ENCODE measurements around the gene EXOC2.
A peak's percentile ranks its signal among the peaks of the same experiment; 100 is the strongest.

Gene EXOC2

GRCh38 chr6:710601-711571 is 17.9 kb upstream of the EXOC2 start:
- peak overlapping the region; percentile 79 to 90 (median 85) for H3K4me3 ChIP-seq (ENCODE audit: low read depth in 1 of 5, low read length in 5 of 5)
- peaks cover 0 to 29% (median 18%) of the 10 kb centered on the region in 5 donors for H3K4me1 ChIP-seq (ENCODE audit: control insufficient read depth in 5 of 5, insufficient read depth in 5 of 5, low read length in 5 of 5)
- no peaks in the 10 kb centered on the region for H3K36me3 ChIP-seq (ENCODE audit: control insufficient read depth in 5 of 5, insufficient read depth in 5 of 5, low read length in 5 of 5)
- peak overlapping the region; percentile 38 to 89 (median 86) for H3K9ac ChIP-seq (ENCODE audit: low read length in 5 of 5)
- peak overlapping the region; percentile 87 for H3K27ac ChIP-seq (ENCODE audit: low read depth, low read length)
- peaks cover 3 to 6% (median 5%) of the 10 kb centered on the region in 5 donors for H3K27me3 ChIP-seq (ENCODE audit: control insufficient read depth in 5 of 5, insufficient read depth in 4 of 5, low read length in 5 of 5)
- H3K9me3 ChIP-seq (ENCODE audit: control insufficient read depth in 5 of 5, low read length in 5 of 5): no peaks in the 10 kb centered on the region

GRCh38 chr6:709471-710056 is 16.6 kb upstream of the EXOC2 start:
- Histone ChIP-seq H3K36me3 (ENCODE audit: control insufficient read depth in 5 of 5, insufficient read depth in 5 of 5, low read length in 5 of 5) (no peaks in the 10 kb centered on the region), H3K4me1 (ENCODE audit: control insufficient read depth in 5 of 5, insufficient read depth in 5 of 5, low read length in 5 of 5) (peaks cover 0 to 29% (median 18%) of the 10 kb centered on the region in 5 donors), H3K27ac (ENCODE audit: low read depth, low read length) (no peak overlapping the region), H3K4me3 (ENCODE audit: low read depth in 1 of 5, low read length in 5 of 5) (no peak overlapping the region), H3K9me3 (ENCODE audit: control insufficient read depth in 5 of 5, low read length in 5 of 5) (no peaks in the 10 kb centered on the region), H3K27me3 (ENCODE audit: control insufficient read depth in 5 of 5, insufficient read depth in 4 of 5, low read length in 5 of 5) (peaks cover 3 to 6% (median 5%) of the 10 kb centered on the region in 5 donors), H3K9ac (ENCODE audit: low read length in 5 of 5) (no peak overlapping the region)

GRCh38 chr6:708237-708598 is 15.3 kb upstream of the EXOC2 start:
- H3K4me1 ChIP-seq (ENCODE audit: control insufficient read depth in 5 of 5, insufficient read depth in 5 of 5, low read length in 5 of 5): peaks cover 0 to 24% (median 18%) of the 10 kb centered on the region in 5 donors
- H3K27ac ChIP-seq (ENCODE audit: low read depth, low read length): no peak overlapping the region
- H3K9me3 ChIP-seq (ENCODE audit: control insufficient read depth in 5 of 5, low read length in 5 of 5): no peaks in the 10 kb centered on the region

GRCh38 chr6:707576-708236 is 14.8 kb upstream of the EXOC2 start:
- no peaks in the 10 kb centered on the region for H3K9me3 ChIP-seq (ENCODE audit: control insufficient read depth in 5 of 5, low read length in 5 of 5)
- H3K4me1 ChIP-seq (ENCODE audit: control insufficient read depth in 5 of 5, insufficient read depth in 5 of 5, low read length in 5 of 5): peaks cover 0 to 19% (median 18%) of the 10 kb centered on the region in 5 donors
- no peak overlapping the region for H3K4me3 ChIP-seq (ENCODE audit: low read depth in 1 of 5, low read length in 5 of 5)
- no peaks in the 10 kb centered on the region for H3K36me3 ChIP-seq (ENCODE audit: control insufficient read depth in 5 of 5, insufficient read depth in 5 of 5, low read length in 5 of 5)
- H3K27me3 ChIP-seq (ENCODE audit: control insufficient read depth in 5 of 5, insufficient read depth in 4 of 5, low read length in 5 of 5): peaks cover 3 to 6% (median 5%) of the 10 kb centered on the region in 5 donors
- H3K9ac ChIP-seq (ENCODE audit: low read length in 5 of 5): no peak overlapping the region
- no peak overlapping the region for H3K27ac ChIP-seq (ENCODE audit: low read depth, low read length)

More at GRCh38 chr6:708237-708598, 15.3 kb upstream of the EXOC2 start:
- Histone ChIP-seq H3K27me3 (ENCODE audit: control insufficient read depth in 5 of 5, insufficient read depth in 4 of 5, low read length in 5 of 5) (peaks cover 3 to 6% (median 5%) of the 10 kb centered on the region in 5 donors), H3K36me3 (ENCODE audit: control insufficient read depth in 5 of 5, insufficient read depth in 5 of 5, low read length in 5 of 5) (no peaks in the 10 kb centered on the region), H3K9ac (ENCODE audit: low read length in 5 of 5) (no peak overlapping the region), H3K4me3 (ENCODE audit: low read depth in 1 of 5, low read length in 5 of 5) (no peak overlapping the region)

GRCh38 chr6:706819-707381 is 14.0 kb upstream of the EXOC2 start:
- no peaks in the 10 kb centered on the region for H3K36me3 ChIP-seq (ENCODE audit: control insufficient read depth in 5 of 5, insufficient read depth in 5 of 5, low read length in 5 of 5)
- H3K27me3 ChIP-seq (ENCODE audit: control insufficient read depth in 5 of 5, insufficient read depth in 4 of 5, low read length in 5 of 5): peaks cover 3 to 6% (median 5%) of the 10 kb centered on the region in 5 donors
- peaks cover 0 to 19% (median 17%) of the 10 kb centered on the region in 5 donors for H3K4me1 ChIP-seq (ENCODE audit: control insufficient read depth in 5 of 5, insufficient read depth in 5 of 5, low read length in 5 of 5)
- no peak overlapping the region for H3K27ac ChIP-seq (ENCODE audit: low read depth, low read length)
- no peak overlapping the region for H3K4me3 ChIP-seq (ENCODE audit: low read depth in 1 of 5, low read length in 5 of 5)
- H3K9me3 ChIP-seq (ENCODE audit: control insufficient read depth in 5 of 5, low read length in 5 of 5): no peaks in the 10 kb centered on the region
- H3K9ac ChIP-seq (ENCODE audit: low read length in 5 of 5): no peak overlapping the region

GRCh38 chr6:706146-706545 is 13.2 kb upstream of the EXOC2 start:
- Histone ChIP-seq H3K27me3 (ENCODE audit: control insufficient read depth in 5 of 5, insufficient read depth in 4 of 5, low read length in 5 of 5) (peaks cover 3 to 6% (median 5%) of the 10 kb centered on the region in 5 donors), H3K4me3 (ENCODE audit: low read depth in 1 of 5, low read length in 5 of 5) (no peak overlapping the region), H3K9me3 (ENCODE audit: control insufficient read depth in 5 of 5, low read length in 5 of 5) (no peaks in the 10 kb centered on the region), H3K9ac (ENCODE audit: low read length in 5 of 5) (no peak overlapping the region), H3K27ac (ENCODE audit: low read depth, low read length) (no peak overlapping the region), H3K36me3 (ENCODE audit: control insufficient read depth in 5 of 5, insufficient read depth in 5 of 5, low read length in 5 of 5) (no peaks in the 10 kb centered on the region), H3K4me1 (ENCODE audit: control insufficient read depth in 5 of 5, insufficient read depth in 5 of 5, low read length in 5 of 5) (peaks cover 0 to 12% (median 10%) of the 10 kb centered on the region in 5 donors)

- Histone ChIP-seq H3K9ac (ENCODE audit: low read length in 5 of 5) (no peak overlapping the region), H3K9me3 (ENCODE audit: control insufficient read depth in 5 of 5, low read length in 5 of 5) (no peaks in the 10 kb centered on the region), H3K27me3 (ENCODE audit: control insufficient read depth in 5 of 5, insufficient read depth in 4 of 5, low read length in 5 of 5) (peaks cover 3 to 6% (median 5%) of the 10 kb centered on the region in 5 donors), H3K4me1 (ENCODE audit: control insufficient read depth in 5 of 5, insufficient read depth in 5 of 5, low read length in 5 of 5) (peaks cover 0 to under 1% (median 0%) of the 10 kb centered on the region in 5 donors), H3K4me3 (ENCODE audit: low read depth in 1 of 5, low read length in 5 of 5) (no peak overlapping the region), H3K27ac (ENCODE audit: low read depth, low read length) (no peak overlapping the region), H3K36me3 (ENCODE audit: control insufficient read depth in 5 of 5, insufficient read depth in 5 of 5, low read length in 5 of 5) (no peaks in the 10 kb centered on the region)
Measured at GRCh38 chr6:705047-705446, 12.1 kb upstream of the EXOC2 start.

GRCh38 chr6:704046-704445 is 11.1 kb upstream of the EXOC2 start:
- H3K36me3 ChIP-seq (ENCODE audit: control insufficient read depth in 5 of 5, insufficient read depth in 5 of 5, low read length in 5 of 5): no peaks in the 10 kb centered on the region
- H3K27me3 ChIP-seq (ENCODE audit: control insufficient read depth in 5 of 5, insufficient read depth in 4 of 5, low read length in 5 of 5): peaks cover 3 to 6% (median 5%) of the 10 kb centered on the region in 5 donors
- no peak overlapping the region for H3K27ac ChIP-seq (ENCODE audit: low read depth, low read length)
- no peaks in the 10 kb centered on the region for H3K9me3 ChIP-seq (ENCODE audit: control insufficient read depth in 5 of 5, low read length in 5 of 5)
- H3K4me1 ChIP-seq (ENCODE audit: control insufficient read depth in 5 of 5, insufficient read depth in 5 of 5, low read length in 5 of 5): no peaks in the 10 kb centered on the region
- H3K4me3 ChIP-seq (ENCODE audit: low read depth in 1 of 5, low read length in 5 of 5): no peak overlapping the region
- H3K9ac ChIP-seq (ENCODE audit: low read length in 5 of 5): no peak overlapping the region

- no peaks in the 10 kb centered on the region for H3K36me3 ChIP-seq (ENCODE audit: control insufficient read depth in 5 of 5, insufficient read depth in 5 of 5, low read length in 5 of 5)
- peaks cover 3 to 8% (median 5%) of the 10 kb centered on the region in 5 donors for H3K27me3 ChIP-seq (ENCODE audit: control insufficient read depth in 5 of 5, insufficient read depth in 4 of 5, low read length in 5 of 5)
- no peak overlapping the region for H3K9ac ChIP-seq (ENCODE audit: low read length in 5 of 5)
- no peak overlapping the region for H3K27ac ChIP-seq (ENCODE audit: low read depth, low read length)
- no peaks in the 10 kb centered on the region for H3K4me1 ChIP-seq (ENCODE audit: control insufficient read depth in 5 of 5, insufficient read depth in 5 of 5, low read length in 5 of 5)
- no peaks in the 10 kb centered on the region for H3K9me3 ChIP-seq (ENCODE audit: control insufficient read depth in 5 of 5, low read length in 5 of 5)
- H3K4me3 ChIP-seq (ENCODE audit: low read depth in 1 of 5, low read length in 5 of 5): no peak overlapping the region
Measured at GRCh38 chr6:703552-703951, 10.6 kb upstream of the EXOC2 start.
